Astrocyte (in vitro differentiated cells and primary cell): ENCODE data around the gene APBB1IP. TPM values are rescaled to one million over a fixed set of nuclear protein-coding genes. Genes with fewer than 3 reads are reported as not detected.

Experiments
- DNase-seq: peaks from one replicate; pipeline ENCODE4 v3.0.0-alpha.2; 2010; ENCODE audit warnings: low read depth
- FAIRE-seq: peaks from 2 replicates; lab custom pipeline; 2011; peaks lifted over from hg19 to GRCh38; lab: Jason Lieb, UNC
- H2AFZ ChIP-seq: 2 replicates; pipeline ENCODE4 v1.6.0; 2012; ENCODE audit warnings: low read depth, low read length, inconsistent platforms
- H3K27ac ChIP-seq: 2 replicates; pipeline ENCODE4 v1.5.1; 2011; ENCODE audit warnings: low read depth, low read length, inconsistent platforms
- H3K27me3 ChIP-seq: 2 replicates; pipeline ENCODE4 v1.6.0; 2011; ENCODE audit warnings: low read length, inconsistent platforms; ENCODE audit not compliant: insufficient read depth
- H3K36me3 ChIP-seq: 2 replicates; pipeline ENCODE4 v1.5.1; 2011; ENCODE audit warnings: low read length, inconsistent platforms; ENCODE audit not compliant: insufficient read depth
- H3K4me1 ChIP-seq: 2 replicates; pipeline ENCODE4 v1.5.1; 2011; ENCODE audit warnings: low read length, inconsistent platforms; ENCODE audit not compliant: insufficient read depth
- H3K4me2 ChIP-seq: 2 replicates; pipeline ENCODE4 v1.6.0; 2012; ENCODE audit warnings: low read length, inconsistent platforms
- H3K4me3 ChIP-seq: 2 replicates; pipeline ENCODE4 v1.5.1; 2011; ENCODE audit warnings: low read depth, mild to moderate bottlenecking, low read length, inconsistent platforms; ENCODE audit not compliant: insufficient read depth
- H3K79me2 ChIP-seq: 2 replicates; pipeline ENCODE4 v1.6.0; 2012; ENCODE audit warnings: mild to moderate bottlenecking, low read length, inconsistent platforms; ENCODE audit not compliant: insufficient read depth
- H3K9ac ChIP-seq: 2 replicates; pipeline ENCODE4 v1.6.0; 2012; ENCODE audit warnings: mild to moderate bottlenecking, low read length, inconsistent platforms
- H3K9me3 ChIP-seq: 2 replicates; pipeline ENCODE4 v1.5.1; 2012; ENCODE audit warnings: low read depth, mild to moderate bottlenecking, low read length, inconsistent platforms; ENCODE audit not compliant: insufficient read depth
- H4K20me1 ChIP-seq: 2 replicates; pipeline ENCODE4 v1.6.0; 2012; ENCODE audit warnings: low read length, inconsistent platforms; ENCODE audit not compliant: insufficient read depth
- H3K27ac Mint-ChIP-seq: one replicate; pipeline ENCODE4 v1.8.0; 2021; ENCODE audit warnings: mild to moderate bottlenecking, mixed read lengths; ENCODE audit not compliant: unreplicated experiment
- H3K27me3 Mint-ChIP-seq: one replicate; pipeline ENCODE4 v1.8.0; 2021; ENCODE audit warnings: low read depth, mixed read lengths; ENCODE audit not compliant: unreplicated experiment
- H3K36me3 Mint-ChIP-seq: one replicate; pipeline ENCODE4 v1.8.0; 2021; ENCODE audit warnings: low read depth, mixed read lengths; ENCODE audit not compliant: unreplicated experiment
- H3K4me1 Mint-ChIP-seq: one replicate; pipeline ENCODE4 v1.8.0; 2021; ENCODE audit warnings: low read depth, mixed read lengths; ENCODE audit not compliant: unreplicated experiment
- H3K4me3 Mint-ChIP-seq: one replicate; pipeline ENCODE4 v1.8.0; 2021; ENCODE audit warnings: mild to moderate bottlenecking, moderate library complexity, mixed read lengths; ENCODE audit not compliant: unreplicated experiment
- H3K9me3 Mint-ChIP-seq: one replicate; pipeline ENCODE4 v1.8.0; 2021; ENCODE audit warnings: mild to moderate bottlenecking, mixed read lengths; ENCODE audit not compliant: unreplicated experiment
- CTCF ChIP-seq: IDR thresholded peaks from 2 replicates; pipeline ENCODE4 v1.5.1; 2011; ENCODE audit warnings: low read depth, mild to moderate bottlenecking, inconsistent platforms, low read length, moderate library complexity; ENCODE audit not compliant: insufficient read depth
- EZH2 ChIP-seq: IDR thresholded peaks from 2 replicates; pipeline ENCODE4 v1.6.1; 2012; ENCODE audit warnings: mild to moderate bottlenecking, low read length, inconsistent platforms; ENCODE audit not compliant: insufficient read depth
- total RNA-seq: library from RNA; stranded (reverse); gene quantifications from 2 replicates; pipeline ENCODE4 v1.2.1, GENCODE V29; 2021

APBB1IP gene
- total RNA-seq, 1 donor from 2014 or later: 0.23 TPM

GRCh38 chr10:26408858-26409494, 29.2 kb upstream of the APBB1IP start:
- Histone ChIP-seq H4K20me1 (no peaks in the 10 kb centered on the region), H3K27me3 (no peaks in the 10 kb centered on the region), H3K36me3 (no peaks in the 10 kb centered on the region), H2AFZ (no peak overlapping the region), H3K4me1 (no peaks in the 10 kb centered on the region), H3K9me3 (no peaks in the 10 kb centered on the region), H3K79me2 (no peaks in the 10 kb centered on the region), H3K9ac (no peak overlapping the region), H3K4me3 (no peak overlapping the region), H3K27ac (no peak overlapping the region), H3K4me2 (no peak overlapping the region)
- peaks cover 6% of the 10 kb centered on the region for H3K4me1 Mint-ChIP-seq
- DNase-seq (no peak), FAIRE-seq (no peak)
- no peaks in the 10 kb centered on the region for H3K36me3 Mint-ChIP-seq
- H3K27me3 Mint-ChIP-seq: peaks cover 6% of the 10 kb centered on the region
- no peak for TF ChIP-seq EZH2
- no peak for TF ChIP-seq CTCF
- no peak overlapping the region for H3K27ac Mint-ChIP-seq
- H3K9me3 Mint-ChIP-seq: no peaks in the 10 kb centered on the region
- no peak overlapping the region for H3K4me3 Mint-ChIP-seq

GRCh38 chr10:26410356-26410755, 27.8 kb upstream of the APBB1IP start:
- no peaks in the 10 kb centered on the region for H3K36me3 Mint-ChIP-seq
- Histone ChIP-seq H3K27me3 (no peaks in the 10 kb centered on the region), H3K9ac (no peak overlapping the region), H4K20me1 (no peaks in the 10 kb centered on the region), H3K9me3 (no peaks in the 10 kb centered on the region), H2AFZ (no peak overlapping the region), H3K4me1 (no peaks in the 10 kb centered on the region), H3K4me2 (no peak overlapping the region), H3K36me3 (no peaks in the 10 kb centered on the region), H3K79me2 (no peaks in the 10 kb centered on the region), H3K4me3 (no peak overlapping the region), H3K27ac (no peak overlapping the region)
- H3K27me3 Mint-ChIP-seq: peaks cover 8% of the 10 kb centered on the region
- FAIRE-seq (no peak), DNase-seq (no peak)
- H3K4me3 Mint-ChIP-seq: no peak overlapping the region
- H3K9me3 Mint-ChIP-seq: peaks cover 4% of the 10 kb centered on the region
- TF ChIP-seq EZH2 (no peak), CTCF (no peak)
- peaks cover 6% of the 10 kb centered on the region for H3K4me1 Mint-ChIP-seq
- H3K27ac Mint-ChIP-seq: no peak overlapping the region

- Mint-ChIP-seq H3K36me3 (no peaks in the 10 kb centered on the region), H3K27me3 (peaks cover 10% of the 10 kb centered on the region), H3K27ac (no peak overlapping the region), H3K9me3 (peaks cover 4% of the 10 kb centered on the region), H3K4me1 (no peaks in the 10 kb centered on the region), H3K4me3 (no peak overlapping the region)
- no peaks in the 10 kb centered on the region for H3K9me3 ChIP-seq
- H3K4me3 ChIP-seq: no peak overlapping the region
- no peak for DNase-seq
- H3K36me3 ChIP-seq: no peaks in the 10 kb centered on the region
- no peak overlapping the region for H3K27ac ChIP-seq
- no peaks in the 10 kb centered on the region for H3K79me2 ChIP-seq
- no peaks in the 10 kb centered on the region for H3K27me3 ChIP-seq
- no peak overlapping the region for H3K4me2 ChIP-seq
- H4K20me1 ChIP-seq: no peaks in the 10 kb centered on the region
- H3K9ac ChIP-seq: no peak overlapping the region
- H3K4me1 ChIP-seq: no peaks in the 10 kb centered on the region
- TF ChIP-seq EZH2: no peak
- no peak for TF ChIP-seq CTCF
- FAIRE-seq: no peak
- H2AFZ ChIP-seq: no peak overlapping the region
These were observed 25.2 kb upstream of the APBB1IP start for GRCh38 chr10:26412932-26413331.
